Measurements from ENCODE around the gene PPP2R5C.
"Not testable (repeated sequence)": the region's sequence is repeated elsewhere in the genome, so short reads cannot be mapped to it uniquely, and the experiment has no call there.

The PPP2R5C gene

DNA sequence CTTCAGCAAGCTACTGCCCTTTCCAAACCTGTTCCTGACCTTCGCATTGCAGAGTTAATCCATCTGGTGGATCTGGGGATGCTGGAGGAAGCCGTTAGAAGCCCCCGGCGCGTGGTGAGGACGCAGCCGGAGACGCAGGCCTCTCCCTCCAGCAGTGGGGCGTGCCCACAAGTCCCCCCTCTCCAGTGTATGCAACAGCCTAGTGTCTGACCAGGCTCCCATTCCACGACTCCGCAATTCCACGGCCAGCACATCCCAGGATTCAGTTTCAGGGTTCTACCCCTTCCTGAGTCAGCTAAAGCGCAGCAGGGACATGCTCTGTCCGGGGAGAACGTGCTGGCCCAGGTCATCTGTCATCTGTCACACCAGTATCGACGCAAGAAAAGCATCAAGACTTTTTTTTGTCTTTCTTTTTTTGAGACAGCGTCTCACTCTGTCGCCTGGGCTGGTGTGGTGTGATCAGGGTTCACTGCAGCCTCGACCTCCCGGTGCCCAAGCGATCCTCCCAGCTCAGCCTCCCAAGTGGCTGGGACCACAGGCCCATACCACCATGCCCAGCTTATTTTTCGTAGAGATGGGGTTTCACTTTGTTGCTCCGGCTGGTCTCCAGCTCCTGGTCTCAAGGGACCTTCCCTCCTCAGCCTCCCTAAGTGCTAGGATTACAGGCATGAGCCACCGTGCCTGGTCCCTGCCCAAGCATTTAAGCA lies 194.8 kb downstream of the PPP2R5C start:
- FAIRE-seq: no peak

DNA sequence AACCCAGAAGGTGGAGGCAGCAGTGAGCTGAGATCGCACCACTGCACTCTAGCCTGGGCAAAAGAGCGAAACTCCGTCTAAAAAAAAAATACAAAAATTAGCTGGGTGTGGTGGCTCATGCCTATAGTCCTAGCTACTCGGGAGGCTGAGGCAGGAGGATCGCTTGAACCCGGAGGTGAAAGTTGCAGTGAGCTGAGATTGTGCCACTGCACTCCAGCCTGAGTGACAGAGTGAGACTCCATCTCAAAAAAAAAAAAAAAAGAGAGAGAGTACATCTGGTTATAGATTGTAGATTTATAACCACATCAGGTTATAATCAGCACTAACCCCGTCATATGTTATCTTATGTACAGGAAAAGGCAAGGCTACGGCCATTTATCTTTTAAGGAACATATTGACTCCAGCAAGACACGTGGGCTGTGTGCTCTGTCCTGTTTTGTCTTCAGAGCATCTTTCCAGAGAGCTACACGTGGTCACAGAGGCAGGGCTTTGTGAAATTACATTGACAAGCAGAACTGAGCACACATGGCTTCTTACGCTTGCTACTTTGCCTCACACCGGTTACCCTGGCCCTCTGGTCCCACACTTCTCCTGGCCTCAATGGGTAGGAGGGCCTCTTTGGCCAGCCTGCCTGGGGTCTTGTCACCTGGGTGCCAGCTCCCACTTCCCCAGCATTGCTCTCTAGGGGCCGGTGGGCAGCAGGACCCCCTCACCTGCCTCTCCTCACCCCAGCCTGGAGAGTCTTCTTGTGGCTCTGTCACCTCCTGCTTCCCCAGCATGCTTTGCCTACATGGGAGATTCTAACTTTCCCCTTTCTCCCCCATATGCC lies 196.1 kb downstream of the PPP2R5C start:
- no peak for FAIRE-seq

DNA sequence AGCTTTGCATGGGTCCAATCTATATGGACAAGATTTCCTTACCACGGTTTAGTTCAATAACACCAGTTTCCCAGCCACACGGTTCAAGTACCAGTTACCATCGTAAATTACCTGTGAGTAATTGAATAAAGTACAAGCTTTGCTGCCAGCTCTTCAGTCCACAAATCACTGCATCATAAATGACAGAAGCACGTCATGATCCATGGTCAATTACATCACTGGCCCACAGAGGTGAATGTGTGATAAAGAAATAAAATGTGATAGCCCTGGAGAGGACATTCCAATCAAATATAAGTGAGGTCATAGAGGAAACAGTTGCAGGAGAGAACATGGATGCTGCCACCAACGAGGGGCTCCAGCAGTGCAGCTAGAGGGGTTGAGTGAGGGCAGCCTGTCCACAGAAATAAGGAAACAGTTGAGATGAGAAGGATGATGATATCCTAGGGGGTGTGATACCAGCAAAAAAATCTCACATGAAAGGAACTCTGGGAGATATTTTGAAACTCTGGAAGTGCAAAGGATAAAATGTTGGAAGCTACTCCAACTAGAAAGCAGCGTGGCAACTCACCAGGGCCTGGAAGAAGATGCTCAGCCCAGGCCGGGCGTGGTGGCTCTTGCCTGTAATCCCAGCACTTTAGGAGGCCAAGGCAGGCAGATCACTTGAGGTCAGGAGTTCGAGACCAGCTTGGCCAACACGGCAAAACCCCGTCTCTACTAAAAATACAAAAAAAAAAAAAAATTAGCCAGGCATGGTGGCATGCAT lies 197.1 kb downstream of the PPP2R5C start:
- no peak for FAIRE-seq

- no peak for FAIRE-seq
These were observed 197.8 kb downstream of the PPP2R5C start for GRCh38 chr14:101959277-101959676.

- FAIRE-seq: no peak
These were observed 198.7 kb downstream of the PPP2R5C start for GRCh38 chr14:101960225-101960624.

DNA sequence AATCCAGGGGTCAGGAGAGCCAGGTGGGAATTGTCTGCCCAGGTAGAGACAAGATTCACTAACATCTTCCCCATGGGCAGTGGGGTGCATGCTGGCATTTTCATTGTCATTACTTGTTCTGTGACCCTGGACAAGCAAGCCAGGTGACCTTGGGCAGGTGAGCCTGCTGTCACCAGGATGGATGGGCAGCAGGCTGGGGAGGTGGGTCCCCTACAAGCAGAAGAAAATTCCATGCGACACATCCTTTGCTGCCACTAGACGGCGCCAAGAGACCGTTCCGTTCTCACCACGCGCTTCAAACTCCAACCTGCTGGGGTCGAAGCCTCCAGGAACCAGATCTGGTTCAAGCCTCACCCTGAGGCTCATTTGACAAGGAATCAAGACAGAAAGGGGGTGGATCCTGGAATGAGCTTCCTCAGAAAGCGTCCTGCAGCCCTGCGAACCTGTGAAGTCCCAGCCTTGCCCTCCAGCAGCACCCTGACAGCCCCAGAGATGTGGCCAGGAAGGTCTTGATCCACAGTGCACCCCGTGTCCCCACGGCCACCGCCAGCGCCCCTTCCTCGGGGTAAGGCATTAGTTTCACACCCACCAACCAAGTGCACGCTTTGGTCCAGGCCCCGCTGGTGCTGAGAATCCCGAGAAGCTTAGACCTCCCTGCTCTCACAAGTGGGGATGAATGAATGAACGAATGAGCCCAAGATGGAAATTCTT lies 199.7 kb downstream of the PPP2R5C start:
- peak; percentile 41 for FAIRE-seq

DNA sequence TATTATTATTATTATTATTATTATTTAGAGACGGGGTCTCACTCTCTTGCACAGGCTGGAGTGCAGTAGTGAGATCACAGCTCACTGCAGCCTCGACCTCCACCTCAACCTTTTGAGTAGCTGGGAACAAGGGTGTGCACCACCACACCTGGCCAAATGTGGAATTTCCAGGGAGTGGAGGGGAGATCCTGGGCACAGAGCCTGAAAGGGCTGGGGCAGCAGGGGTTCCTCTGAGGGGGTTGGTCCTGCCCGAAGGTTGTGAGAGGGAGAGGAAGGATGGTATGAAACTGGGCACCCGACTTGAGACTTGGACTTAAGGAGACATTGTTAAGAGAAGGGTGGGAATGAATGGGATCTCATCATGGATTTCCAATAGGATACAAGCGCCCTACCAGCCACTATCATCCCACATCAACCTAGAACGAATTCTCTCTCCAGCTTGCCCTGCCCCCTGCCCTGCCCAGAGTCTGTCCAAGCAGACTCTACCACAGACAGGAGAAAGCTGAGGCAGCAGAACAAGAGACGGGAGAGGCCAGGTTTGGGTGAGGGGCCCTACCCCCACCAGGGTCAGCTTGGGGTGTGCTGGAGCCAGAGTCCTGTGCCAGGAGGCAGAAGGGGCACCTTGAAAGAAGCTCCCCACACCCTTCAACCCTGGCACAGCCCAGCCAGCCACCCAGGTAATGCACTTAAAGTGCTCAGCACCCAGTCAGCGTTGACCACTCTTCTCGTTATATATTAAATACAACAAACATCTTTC lies 200.4 kb downstream of the PPP2R5C start:
- no peak for FAIRE-seq

DNA sequence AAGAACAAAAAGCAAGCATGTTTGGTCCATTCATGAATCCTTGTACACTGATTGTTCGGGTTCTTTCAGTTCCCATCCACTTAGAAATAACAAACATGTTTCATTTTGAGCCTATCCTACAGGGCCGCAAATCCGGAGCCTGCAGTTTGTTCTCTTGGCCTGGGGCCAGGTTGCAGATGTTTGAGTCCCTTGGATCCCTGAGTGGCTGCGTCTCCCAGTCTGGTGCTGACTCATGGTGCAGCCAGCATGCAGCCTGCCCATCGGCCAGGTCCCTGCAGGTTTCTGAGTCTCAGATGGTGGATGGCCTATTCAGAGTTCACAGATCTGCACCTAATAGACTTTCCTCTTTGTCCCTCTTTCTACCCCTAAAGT lies 201.0 kb downstream of the PPP2R5C start:
- FAIRE-seq: no peak

GRCh38 chr14:101963052-101963451 lies 201.5 kb downstream of the PPP2R5C start:
- FAIRE-seq: no peak

DNA sequence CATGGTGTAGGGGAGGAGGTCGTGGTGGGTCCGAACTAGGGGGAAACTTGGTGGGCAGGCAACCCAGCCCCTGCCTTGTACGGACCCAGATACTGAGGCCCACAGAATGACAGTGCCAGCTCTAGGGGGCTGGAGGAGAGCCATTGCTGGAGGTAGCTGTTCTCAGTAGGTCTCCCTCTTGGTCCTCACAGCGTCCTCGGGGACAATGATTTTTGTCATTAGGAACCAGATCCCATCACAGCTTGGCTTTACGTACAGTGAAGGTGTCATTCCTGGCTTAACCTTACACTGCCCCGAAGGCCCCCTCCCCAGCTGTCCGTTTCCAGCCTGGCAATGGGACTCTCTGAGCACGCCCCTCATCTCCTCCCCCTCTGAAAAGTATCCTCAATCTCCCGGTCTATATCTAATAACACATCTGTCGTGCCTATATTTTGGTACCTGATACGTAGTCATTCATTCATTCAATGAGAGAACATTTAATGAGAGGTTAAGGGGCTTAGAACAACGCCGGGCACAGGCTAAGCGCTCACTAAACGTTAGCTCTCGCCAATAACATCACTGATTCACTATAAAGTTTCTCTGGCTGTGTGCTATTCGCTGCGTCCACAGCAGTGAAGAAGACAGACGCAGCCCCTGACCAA lies 202.3 kb downstream of the PPP2R5C start:
- no peak for FAIRE-seq

- FAIRE-seq: no peak
These were observed 203.0 kb downstream of the PPP2R5C start, which contains the start of gene DYNC1H1 for GRCh38 chr14:101964297-101965180. DYNC1H1 (plus strand) TSS chr14:101964573; CDS start chr14:101964692, 119 bp downstream.

- no peak for FAIRE-seq
These were observed 203.7 kb downstream of the PPP2R5C start for GRCh38 chr14:101965181-101965544.

DNA sequence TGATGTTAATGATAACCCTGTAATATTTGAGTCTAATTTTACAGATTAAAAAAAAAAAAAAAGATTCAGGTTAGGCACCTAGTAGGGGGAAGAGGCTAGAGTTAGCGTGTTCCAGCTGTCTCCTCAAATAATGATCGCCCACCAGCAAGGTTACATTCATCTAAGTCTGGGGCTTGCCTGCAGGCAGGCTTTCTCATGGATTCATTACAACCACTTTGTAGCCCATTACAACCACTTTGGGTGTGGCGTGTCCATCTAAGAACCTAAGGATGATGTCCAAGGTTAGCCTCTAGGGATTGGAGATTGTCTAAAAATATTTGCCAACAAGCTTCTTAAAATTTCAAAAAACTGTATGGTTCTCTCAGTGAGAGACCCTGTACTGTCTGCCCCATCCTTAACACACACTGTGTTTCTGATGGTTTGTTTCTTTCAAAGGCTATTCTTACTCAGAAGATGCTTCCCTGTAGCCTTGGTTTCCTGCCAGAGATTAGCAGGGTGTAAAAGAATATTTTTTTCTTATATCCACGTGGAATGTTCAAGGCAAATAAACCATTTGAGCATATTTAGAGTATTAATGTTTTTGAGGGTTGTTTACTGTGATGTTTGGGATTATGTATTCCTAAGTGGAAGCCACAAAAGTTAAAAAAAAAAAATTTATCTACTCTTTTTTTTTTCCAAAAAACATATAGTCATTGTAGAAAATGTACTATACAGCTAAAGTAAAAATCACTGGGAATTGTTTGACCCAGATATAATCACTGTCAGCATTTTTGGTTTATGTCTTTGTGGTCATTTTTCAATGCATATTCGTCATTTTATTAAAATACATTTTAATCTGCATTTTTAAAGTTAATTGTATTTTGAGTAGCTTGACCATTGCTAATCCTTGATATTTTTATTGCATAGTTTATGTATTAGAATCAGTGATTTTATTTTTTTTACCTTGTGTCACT lies 204.5 kb downstream of the PPP2R5C start:
- FAIRE-seq: peak; percentile 50

GRCh38 chr14:101966742-101967141 lies 205.2 kb downstream of the PPP2R5C start:
- no peak for FAIRE-seq

GRCh38 chr14:101968186-101968585 lies 206.7 kb downstream of the PPP2R5C start:
- no peak for FAIRE-seq

DNA sequence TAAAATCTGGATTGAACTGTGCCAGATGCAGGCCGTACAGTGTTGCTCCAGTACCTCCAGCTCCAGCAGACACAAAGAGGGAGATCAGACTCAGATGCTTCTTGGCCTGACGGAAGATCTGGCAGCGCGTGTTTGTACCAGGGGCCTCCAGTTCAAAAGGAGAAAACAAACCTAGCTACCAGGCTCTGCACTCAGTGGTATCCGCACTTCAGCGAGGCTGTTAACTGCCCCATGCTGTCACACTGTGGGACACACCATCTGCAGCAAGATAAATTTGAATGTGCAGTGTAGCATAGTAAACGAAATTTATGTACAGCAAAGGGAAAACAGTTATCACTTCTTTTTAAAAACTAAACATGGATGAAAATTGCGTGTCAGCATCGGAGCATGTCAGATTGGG lies 208.0 kb downstream of the PPP2R5C start:
- no peak for FAIRE-seq

DNA sequence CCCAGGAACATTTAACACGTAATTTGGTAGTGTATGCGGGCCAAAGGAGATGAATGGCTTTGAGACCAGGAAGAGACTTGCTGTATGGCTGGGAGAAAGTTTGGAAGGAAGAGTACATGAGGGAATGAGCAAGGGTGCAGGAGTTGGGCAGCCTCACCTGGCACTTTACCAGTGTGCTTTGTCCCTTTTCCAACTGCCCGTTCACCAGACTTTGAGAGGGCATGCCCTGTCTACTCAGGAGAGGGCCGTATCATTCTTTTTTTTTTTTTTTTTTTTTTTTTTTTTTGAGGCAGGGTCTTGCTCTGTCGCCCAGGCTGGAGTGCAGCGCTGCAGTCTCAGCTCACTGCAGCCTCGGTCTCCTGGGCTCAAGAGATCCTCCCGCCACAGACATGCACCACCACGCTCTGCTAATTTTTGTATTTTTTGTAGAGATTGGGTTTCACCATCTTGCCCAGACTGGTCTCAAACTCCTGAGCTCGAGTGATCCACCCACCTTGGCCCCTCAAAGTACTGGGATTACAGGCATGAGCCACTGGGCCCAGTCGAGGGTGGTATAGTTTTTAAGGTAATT lies 209.4 kb downstream of the PPP2R5C start:
- FAIRE-seq: no peak

GRCh38 chr14:101971458-101971857 lies 209.9 kb downstream of the PPP2R5C start:
- not testable (repeated sequence) for FAIRE-seq
